Fibroblast of pulmonary artery (primary cell): ENCODE measurements around the gene DENND11.

Source experiments
- DNase-seq: peaks from one replicate; pipeline ENCODE4 v3.0.0-alpha.2; 2010; ENCODE audit warnings: low read depth
- H3K4me3 ChIP-seq: replicated peaks from 2 replicates; pipeline ENCODE4 v1.5.1; 2011; ENCODE audit warnings: low read depth, mild to moderate bottlenecking, control low read depth, low read length, moderate library complexity
- TF ChIP-seq, protein P1 (sequence below): IDR thresholded peaks from 2 replicates; pipeline ENCODE4 v1.5.1; 2011; ENCODE audit warnings: mild to moderate bottlenecking, control low read depth, low read length, inconsistent platforms; ENCODE audit errors: missing control alignments

DENND11 gene

DNA sequence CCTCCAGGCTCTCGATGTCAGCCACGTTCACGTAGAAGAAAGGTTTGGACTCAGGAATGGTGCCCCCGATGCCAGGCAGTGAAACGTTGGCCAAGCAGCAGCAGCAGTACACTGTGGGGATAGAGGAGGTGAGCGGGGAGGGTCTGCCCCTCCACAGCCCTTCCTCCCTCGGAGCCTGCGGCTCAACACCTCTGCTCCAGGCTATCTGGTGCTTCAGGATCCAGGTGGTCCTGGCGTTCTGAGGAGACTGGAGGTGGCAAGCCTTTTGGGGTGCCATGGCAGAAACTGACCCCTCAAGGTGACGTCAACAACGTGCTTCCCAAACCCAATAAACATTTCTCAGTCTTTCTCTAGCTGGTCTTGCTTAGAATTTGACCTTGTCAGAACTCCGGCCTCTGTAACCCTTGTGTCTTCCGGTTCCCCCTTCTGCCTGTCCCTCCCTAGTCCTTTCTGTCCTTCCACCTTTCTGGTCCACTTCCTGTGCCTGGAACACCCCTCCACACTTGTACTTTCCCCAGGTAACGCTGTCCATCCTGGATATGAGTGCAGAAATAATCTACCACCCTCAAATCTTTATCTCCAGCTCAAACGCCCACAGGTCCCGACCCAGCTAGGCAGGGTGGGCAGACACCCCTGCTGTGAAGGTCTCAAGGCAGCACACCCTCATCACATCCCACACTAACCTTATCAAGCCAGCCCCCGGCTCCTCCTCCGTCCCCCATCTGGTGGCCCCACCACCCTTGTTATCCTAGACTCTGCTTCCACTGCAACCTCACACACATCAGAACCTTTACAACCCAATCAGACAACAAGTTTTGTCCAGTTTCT, 36.5 kb downstream of the DENND11 start:
- no peak overlapping the region for H3K4me3 ChIP-seq
- TF ChIP-seq, protein P1, sequence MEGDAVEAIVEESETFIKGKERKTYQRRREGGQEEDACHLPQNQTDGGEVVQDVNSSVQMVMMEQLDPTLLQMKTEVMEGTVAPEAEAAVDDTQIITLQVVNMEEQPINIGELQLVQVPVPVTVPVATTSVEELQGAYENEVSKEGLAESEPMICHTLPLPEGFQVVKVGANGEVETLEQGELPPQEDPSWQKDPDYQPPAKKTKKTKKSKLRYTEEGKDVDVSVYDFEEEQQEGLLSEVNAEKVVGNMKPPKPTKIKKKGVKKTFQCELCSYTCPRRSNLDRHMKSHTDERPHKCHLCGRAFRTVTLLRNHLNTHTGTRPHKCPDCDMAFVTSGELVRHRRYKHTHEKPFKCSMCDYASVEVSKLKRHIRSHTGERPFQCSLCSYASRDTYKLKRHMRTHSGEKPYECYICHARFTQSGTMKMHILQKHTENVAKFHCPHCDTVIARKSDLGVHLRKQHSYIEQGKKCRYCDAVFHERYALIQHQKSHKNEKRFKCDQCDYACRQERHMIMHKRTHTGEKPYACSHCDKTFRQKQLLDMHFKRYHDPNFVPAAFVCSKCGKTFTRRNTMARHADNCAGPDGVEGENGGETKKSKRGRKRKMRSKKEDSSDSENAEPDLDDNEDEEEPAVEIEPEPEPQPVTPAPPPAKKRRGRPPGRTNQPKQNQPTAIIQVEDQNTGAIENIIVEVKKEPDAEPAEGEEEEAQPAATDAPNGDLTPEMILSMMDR, result no peak
- no peak for DNase-seq

DNA sequence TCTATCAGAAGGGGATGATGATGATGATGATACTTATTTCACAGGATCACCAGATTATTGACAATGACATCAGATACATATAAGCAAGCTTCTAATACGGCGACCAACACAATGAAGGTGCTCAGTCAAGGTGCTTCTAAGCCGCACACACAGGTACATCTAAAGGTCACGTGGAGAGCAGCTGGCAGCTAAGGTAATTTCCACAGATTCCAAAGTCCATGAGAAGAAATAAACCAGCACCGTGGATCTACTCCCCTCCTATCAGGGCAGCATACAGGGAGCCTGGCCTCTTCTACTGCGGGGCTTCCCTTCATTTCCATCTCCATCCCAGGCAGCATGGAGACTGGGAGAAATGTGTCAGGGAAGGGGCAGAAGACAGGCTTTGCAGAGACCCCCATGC, 37.5 kb downstream of the DENND11 start:
- TF ChIP-seq, protein P1, result no peak
- no peak for DNase-seq
- no peak overlapping the region for H3K4me3 ChIP-seq

DNA sequence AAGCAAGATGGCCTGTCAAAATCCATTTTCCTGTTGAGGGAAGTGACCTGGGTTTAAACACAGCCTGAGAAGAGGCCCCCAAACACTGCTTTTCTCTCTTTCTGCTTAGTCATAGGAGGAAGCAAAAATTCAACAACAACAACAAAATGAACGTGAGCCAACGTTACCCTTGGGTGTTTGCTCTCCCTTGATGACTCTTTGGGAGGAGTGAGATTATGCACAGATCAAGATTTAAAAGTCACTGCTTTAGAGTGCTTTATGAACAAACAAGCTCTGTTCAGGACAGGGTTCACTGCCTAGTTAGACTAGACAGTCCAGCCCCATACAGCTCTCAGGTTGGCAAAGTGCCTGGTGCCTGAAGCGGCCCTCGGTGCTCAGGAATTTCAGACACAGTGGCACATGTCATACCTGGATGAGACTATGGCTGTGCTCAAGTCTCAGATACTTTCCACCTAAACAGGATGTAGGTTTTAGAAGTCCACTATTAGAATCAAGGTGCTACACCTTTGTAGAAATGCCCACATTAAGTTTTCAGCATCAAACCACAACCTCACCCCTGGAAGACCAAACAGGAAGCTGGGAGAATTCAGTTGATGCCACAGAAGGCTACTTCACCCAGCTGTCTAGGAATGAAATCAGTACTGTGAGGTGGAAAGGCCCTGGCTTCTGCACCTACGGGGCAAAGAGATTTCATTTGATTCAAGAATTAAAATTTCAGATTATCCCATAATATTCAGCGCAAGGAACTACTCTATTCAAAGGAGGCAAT, 38.7 kb downstream of the DENND11 start:
- H3K4me3 ChIP-seq, result no peak overlapping the region
- DNase-seq, result peak; percentile 46
- TF ChIP-seq, protein P1, result no peak

DNA sequence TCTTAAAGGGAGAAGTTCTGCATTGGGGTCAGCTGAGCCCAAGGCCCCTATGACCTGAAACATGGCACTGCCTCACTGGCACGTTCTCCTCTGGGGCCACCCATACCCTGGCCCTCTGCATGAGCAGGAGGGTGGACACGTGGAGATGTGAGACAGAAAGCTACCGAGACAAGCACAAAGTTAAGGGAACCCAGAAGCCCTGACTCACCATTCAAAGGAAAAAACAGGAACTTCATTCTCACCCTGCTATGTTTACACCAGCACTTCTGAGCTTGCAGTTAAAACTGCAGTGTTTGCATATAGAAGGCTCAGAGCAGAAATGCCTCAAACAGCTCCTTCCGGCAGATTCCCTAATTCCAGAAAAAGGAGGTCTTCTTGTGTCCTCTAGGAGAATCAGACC, 41.7 kb downstream of the DENND11 start:
- TF ChIP-seq, protein P1, result no peak
- no peak for DNase-seq
- H3K4me3 ChIP-seq, result no peak overlapping the region

DNA sequence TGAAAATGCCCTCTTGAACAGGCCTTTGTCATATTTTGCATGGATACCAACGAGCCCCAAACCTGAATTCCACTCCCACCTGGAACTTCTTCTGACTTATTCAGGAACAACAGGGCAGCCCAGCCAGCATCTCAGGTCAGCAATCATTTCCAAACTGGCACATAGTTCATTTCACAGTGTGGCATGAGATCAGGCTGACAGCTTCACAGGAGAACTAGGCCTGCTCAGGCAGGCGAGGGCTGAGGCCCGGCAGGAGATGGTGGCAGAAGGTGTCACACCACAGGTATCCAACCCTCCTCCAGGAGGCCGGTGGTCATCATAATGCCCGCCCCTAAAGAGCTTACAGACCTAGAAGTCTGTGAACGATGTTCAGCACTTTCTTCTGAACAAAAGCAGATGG, 42.5 kb downstream of the DENND11 start:
- DNase-seq, result no peak
- H3K4me3 ChIP-seq, result no peak overlapping the region
- TF ChIP-seq, protein P1, result no peak

DNA sequence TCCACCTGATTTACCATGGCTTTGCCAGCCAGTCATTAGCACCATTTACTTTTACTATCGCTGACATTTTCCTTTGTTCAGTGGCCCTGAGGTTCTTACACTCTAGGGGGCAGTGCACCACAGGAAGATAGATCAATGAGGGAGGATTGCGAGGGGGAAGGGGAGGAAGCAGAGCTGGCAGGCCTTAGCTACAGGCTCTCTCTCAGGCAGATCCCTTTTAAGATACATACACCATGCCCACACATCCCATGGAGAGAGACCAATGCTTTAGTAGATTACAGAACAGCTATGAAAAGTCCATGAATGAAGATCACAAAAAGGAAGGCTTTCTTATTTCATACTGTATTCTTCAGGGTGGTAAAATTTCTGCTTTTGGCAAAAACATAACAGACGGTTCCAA, 47.4 kb downstream of the DENND11 start:
- TF ChIP-seq, protein P1, result peak; percentile 91
- H3K4me3 ChIP-seq, result no peak overlapping the region
- peak; percentile 82 for DNase-seq
